C4-2B (cell line): ENCODE data around the gene JAK1.

Source experiments
- CTCF ChIP-seq: fragments of 450-650 bp; conservative IDR thresholded peaks from 2 replicates; pipeline ENCODE4 v1.5.1; 2017; ENCODE audit warnings: mild to moderate bottlenecking
- ZFX ChIP-seq: fragments of 450-650 bp; IDR thresholded peaks from 2 replicates; pipeline ENCODE4 v1.6.1; 2017

GRCh38 chr1:64895500-64895899, 70.8 kb downstream of the JAK1 start:
- TF ChIP-seq CTCF = no peak
- TF ChIP-seq ZFX = no peak
